Measurements from ENCODE around the gene THAP4.

THAP4 gene, protein sequence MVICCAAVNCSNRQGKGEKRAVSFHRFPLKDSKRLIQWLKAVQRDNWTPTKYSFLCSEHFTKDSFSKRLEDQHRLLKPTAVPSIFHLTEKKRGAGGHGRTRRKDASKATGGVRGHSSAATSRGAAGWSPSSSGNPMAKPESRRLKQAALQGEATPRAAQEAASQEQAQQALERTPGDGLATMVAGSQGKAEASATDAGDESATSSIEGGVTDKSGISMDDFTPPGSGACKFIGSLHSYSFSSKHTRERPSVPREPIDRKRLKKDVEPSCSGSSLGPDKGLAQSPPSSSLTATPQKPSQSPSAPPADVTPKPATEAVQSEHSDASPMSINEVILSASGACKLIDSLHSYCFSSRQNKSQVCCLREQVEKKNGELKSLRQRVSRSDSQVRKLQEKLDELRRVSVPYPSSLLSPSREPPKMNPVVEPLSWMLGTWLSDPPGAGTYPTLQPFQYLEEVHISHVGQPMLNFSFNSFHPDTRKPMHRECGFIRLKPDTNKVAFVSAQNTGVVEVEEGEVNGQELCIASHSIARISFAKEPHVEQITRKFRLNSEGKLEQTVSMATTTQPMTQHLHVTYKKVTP

DNA sequence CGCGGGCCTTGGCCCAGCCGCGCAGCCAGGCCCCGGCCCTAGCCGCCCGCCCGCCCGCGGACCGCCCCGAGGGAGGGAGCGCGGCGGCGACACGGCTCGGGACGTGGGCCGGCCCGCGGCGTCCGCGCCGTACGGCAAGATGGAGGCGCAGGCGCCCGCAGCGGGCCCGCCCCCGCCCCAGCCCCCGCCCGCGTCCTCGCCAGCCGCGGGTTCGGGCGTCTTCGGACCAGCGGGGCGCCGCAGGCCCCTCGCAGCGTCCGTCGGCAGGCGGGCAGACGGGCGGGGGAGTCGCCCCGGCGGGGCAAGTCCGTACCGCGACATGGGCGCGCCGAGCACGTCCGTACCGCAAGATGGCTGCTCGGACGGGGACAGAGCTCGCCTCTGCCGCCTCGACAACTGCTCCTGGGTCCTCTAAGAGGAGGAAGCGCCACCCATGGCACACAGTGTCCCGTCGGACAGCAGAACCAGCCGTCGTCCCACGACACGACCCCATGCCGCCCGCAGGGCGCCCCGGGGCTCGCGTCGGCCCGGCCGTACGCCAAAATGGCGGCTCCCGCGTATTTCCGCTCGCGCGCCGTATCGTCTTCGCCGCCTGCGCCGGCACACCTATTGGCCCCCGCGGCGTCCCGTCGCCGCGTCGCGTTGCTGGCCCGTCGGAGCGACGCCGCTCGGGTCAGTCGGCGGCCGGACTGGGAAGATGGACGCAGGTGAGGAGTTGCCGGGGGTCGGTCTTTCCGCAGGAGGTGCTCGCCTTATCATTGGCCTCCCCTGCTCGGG lies at the start of gene THAP4, which contains the start of gene ATG4B:
Gene THAP4 (minus strand): TSS at position 141 of the 777 bp plus-strand sequence. CDS start 141 bp downstream, outside the sequence.
Gene ATG4B (plus strand): TSS at position 676 of the 777 bp plus-strand sequence. CDS start 22 bp downstream, at position 698.
- DNase-seq (ENCODE audit: low spot score) = peak; percentile 87

DNA sequence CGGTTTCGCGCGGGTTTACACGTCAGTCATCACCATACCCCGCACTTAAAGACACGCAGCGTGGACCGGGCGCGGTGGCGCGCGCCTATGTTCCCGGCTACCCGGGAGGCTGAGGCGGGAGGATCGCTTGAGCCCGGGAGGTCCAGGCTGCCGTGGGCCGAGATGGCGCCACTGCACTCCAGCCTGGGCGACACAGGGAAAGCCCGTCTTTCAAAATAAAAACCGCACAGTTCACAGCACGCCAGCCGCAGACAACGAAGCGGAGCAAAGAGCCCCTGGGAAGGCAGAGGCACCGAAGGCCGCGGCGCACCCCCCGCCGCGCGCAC lies 49.3 kb upstream of the THAP4 start:
- no peak for DNase-seq (ENCODE audit: low spot score)

DNA sequence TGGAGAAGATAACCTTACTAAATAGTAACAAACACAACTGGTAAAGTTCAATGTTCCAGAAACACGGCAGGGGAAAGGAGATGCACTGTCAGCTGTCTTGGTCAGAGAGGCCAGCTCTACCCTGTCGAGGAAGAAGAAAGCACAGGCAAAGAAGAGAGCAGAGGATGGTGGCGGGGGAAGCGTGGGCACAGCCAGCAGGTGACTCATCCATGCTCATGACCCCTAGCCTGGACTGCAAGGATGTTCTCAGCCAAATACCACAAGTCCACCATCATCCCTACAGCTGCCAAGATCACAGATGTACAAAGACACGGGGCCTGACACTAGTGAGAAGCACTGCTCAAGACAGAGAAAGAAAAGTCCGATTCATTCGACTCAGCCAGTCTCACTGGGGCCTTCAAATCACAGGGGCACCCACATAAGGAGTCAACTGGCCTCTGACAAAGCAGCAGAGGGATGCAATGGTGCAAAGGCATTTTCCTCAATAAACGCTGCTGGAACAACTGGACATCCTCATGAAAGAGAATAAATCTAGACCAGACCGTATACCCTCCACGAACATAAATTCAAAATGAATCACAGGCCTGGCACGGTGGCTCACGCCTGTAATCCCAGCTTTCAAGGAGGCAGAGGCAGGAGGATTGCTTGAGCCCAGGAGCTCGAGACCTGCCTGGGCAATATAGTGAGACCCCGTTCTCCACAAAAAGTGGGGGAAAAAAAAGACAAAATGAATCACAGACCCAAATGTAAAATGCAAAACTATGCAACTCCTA lies 44.1 kb upstream of the THAP4 start:
- DNase-seq (ENCODE audit: low spot score) = no peak

DNA sequence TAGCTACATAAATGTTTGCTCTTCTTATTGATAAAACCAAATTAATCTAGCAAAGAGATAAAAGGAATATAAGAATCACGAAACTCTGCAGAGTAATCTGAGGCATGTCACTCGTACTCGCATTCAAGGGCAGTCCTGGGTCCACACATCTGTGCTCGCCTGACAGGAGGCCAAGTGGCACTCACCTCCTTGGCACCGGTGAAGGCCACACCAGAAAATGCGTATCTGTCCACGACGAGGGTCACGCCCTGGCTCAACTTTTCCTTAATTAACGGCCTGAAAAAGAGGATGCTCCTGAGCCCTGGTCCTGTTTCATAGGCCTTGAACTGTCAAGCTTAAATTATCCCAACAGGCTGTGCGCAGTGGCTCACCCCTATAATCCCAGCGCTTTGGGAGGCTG lies 43.1 kb upstream of the THAP4 start:
- no peak for DNase-seq (ENCODE audit: low spot score)

DNA sequence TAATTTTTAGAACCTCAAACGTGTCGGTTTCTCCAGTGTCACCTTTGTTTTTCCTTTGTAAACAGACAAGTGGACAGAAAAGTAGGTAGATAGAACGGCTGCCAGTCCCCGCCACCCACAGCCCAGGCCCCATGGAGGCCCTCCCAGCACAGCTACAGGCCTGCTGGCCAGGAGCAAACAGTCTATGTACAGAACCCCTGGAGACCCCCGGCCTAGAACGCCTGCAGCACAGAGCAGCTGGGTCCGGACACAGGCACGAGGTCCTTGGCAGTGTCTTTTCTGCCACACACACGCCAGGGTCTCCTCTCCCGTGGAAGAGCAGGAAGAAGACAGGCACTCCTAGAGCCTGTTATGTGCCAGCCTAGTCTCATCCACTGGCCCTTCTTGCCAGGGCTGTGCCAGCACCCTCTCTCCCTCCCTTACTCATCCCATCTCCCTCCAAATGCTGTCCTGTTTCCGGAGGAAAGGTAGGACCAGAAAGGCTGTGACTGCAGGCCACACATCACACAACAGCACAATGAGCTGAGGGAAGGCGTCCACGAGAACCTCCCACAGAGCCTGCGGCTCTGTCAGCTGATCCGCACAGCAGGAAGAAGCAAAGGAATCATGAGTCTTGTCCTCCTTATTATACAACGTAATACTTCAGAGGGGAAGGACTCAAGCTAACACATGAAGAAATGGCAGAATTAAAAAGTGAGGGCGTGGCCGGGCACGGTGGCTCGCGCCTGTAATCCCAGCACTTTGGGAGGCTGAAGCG lies 42.0 kb upstream of the THAP4 start:
- DNase-seq (ENCODE audit: low spot score) = no peak

DNA sequence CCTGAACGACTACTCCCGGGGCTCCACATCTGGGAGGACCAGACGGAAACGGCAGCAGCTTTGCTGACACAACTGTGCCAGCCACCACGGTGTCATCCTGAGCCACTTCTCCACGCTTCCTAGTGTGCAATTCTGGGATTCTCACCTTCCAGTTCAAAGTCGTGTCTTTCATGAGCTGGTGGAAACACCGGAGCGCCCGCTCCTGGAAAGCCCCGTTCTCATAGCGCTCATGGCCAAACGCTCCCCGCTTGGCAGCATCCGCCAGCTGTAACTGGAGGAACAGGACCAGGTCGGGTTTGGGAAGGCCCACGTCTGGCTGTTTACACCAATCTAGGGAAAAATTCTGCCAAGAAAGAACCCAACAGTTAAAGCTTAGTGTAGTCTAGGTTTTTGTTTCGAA lies 41.3 kb upstream of the THAP4 start:
- no peak for DNase-seq (ENCODE audit: low spot score)

DNA sequence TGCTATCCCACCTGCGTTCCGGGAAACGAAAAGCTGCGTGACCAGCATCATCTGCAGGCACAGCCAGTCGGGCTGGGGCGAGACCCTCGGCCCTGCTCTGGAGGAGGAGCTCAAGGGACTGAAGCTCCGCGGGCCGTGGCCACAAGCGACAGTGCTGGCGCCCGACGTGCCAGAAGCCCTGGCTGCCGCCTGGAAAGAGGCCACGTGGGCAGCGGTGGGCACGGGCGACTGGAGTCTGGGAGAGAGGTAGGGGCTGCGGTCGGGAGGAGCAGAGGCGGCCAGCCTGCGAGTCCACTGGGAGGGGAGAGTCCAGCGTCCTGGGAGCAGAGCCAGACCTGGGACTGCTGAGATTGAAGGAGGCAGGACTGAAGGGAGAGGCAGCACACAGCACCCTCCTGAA lies 40.4 kb upstream of the THAP4 start:
- no peak for DNase-seq (ENCODE audit: low spot score)

DNA sequence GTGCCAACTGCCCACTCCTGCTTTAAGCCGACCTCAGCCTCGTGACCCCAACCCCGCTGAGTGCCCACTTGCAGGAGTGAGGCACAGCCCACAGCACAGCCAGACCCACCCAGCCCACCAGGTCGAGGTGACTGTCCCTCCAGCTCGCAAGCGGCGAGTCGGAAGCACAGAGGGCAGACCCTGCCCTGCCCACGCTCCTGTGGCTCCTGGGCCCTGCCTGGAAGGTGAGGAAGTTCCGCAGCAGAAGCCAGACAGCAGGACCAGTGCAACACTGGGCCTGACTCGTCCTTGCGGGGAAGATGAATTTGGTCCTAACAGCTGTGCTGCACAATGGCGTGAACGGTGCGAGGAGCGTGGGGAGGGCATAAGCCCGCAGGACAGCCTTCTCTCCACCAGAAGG lies 39.7 kb upstream of the THAP4 start:
- no peak for DNase-seq (ENCODE audit: low spot score)

DNA sequence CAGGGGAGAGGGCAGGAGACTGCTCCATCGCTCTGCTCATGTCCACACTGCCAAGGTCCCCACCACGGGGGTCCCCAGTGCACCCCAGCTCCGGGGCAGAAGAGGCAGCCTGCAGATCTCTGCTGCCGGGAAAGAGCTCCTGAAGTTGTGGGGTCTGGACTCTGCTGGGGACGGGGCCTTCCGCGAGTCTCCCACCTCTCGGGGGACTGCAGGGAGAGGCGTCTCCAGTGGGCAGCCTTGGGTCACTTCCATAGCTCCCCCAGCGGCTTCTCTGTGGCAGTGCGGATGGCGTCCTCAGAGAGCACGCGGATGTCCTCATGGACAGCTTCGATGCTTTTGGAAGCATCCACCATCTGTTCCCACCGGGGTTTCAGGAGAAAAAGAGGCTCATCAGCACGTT lies 38.9 kb upstream of the THAP4 start:
- DNase-seq (ENCODE audit: low spot score) = no peak

DNA sequence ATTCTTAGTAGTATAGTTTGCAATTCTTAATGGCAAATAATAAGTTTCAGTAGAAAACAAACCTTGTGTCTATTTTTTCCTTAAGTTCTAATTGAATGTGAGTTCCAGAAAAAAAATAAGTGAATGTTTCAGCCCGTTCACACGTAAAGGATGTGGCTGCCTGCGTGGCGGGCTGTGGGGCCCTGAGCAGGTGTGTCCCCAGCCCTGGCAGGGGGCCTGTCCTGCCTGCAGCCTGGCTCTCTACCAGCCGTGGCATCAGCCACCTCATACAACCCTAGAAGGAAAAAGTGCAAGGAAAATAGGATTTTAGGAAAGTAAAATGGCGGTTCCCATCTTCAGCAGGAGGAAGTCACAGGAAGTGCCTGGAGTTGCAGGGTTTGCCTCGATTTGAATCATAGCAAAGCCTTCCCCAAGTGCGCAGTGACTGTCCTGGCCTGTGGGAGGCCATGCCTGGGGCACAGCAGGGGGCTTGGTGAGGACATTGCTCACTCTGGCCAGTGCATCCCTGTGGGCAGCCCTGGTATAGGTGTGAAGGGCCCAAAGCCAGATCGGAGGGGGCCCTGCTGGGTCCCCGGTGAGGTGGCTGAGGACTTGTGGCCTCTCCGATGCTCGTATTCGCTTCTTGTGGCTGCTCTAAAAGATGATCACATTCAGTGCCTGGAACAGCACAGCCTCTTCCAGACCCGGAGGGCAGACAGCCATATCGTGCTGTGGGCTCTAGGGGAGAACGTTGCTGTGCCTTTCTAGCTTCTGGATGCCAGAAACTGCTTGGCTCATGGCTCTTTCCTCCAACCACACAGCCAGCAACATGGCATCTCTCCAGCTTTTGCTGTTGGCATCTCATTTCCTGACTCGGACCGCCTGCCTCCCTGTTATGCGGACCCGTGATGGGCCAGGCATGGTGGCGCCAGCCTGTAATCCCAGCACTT lies 37.1 kb upstream of the THAP4 start:
- DNase-seq (ENCODE audit: low spot score) = no peak

DNA sequence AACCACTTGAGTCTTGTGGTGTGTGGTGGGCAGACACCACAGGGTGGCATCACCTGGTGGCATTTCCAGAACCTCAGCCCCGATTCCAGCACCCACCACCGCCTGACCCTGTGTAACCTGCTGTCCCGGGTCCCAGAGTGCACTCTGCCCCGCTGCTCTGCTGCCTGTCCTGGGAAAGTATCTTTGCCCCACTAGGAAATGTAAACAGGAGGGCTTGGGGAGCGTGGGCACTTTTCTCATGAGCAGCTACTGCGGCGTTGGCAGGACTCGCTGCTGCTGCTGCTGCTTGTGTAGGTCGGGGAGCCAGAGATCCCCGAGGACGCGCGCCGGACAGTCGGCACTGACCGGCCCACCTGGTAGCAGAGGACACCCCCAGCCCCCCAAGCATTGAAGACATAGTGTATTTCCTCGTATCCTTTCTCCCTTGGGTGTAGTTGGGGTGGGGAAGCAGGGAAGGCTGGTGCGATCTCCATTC lies 36.3 kb upstream of the THAP4 start:
- no peak for DNase-seq (ENCODE audit: low spot score)

DNA sequence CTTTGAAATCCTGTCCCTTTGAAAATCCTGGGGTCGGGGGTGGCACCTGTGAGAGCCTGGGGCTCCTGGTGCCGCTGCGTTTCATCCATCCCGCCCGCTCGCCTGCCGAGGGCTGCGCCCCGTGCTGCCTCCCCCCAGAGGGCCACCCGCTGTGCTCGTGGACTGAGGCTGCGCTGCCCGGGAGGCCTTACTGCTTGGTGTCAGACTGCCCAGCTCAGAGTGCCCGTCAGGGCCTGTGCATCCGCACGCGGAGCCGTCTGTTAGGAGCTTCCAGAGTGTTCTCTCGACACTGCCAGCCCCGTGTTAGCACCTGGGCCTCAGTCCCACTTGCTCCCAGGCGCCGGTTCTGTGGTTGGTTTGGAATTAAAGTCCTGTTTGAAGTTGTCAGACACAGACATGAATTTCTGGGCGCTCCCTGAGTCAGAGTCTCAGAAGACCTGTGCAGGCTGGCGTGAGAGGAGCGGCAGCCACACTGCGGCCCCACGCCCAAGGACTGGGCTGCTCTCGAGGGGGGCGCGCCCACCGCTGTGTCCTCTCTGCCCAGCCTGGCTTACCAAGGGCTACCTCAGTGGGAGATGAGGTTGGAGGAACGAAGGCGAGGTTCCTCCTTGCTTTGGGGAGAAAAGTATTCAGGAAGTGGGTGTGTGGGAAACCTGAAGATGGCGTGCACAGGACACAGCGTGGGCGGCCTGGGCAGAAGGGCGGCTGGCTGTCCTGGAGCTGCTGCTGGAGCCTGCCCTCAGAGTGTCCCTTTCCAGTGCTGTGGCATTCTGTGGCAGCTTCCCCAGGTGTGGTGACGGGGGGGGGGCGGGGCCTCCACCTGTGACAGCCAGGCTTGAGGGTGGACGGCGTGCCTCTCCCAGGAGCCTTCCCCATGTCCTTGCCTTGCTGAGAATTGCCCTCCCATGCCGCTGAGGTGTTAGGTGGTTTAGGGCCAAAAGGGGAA lies 35.6 kb upstream of the THAP4 start:
- DNase-seq (ENCODE audit: low spot score) = no peak

DNA sequence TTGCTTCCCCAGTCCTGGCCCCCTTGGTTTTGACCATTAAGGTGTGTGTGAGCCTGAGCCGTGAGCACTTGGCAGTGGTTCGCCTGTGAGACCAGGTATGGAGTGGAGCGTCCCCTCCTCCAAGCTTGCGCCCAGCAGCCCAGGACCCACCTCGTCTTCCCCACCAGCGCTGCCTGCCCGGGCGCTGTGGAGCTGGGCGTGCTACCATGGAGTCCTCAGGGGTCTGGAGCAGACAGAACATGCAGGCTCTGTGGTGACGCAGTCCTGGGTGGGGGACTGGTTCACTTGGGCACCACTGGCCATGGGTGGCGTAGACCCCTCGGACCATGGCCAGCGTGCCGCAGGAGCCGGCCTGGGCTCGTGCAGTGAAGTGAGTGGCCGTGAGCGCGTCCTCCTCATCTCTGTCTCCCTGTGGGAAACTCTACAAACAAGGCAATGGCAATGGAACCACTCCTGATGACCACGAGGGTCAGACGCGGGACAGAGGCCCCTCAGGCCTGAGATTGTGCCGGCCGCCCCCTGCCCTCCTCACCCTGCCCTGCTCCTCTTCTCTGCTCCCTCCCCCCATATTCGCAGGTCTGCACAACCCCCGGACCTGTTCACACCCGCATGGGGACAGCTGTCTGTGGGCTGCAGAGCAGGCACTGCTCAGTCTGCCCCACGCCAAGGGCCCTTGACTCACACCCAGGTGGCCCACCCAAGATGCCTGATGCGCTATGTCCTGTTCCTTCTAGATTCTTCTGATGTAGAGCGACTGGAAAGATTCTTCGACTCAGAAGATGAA lies 34.7 kb upstream of the THAP4 start:
- no peak for DNase-seq (ENCODE audit: low spot score)

DNA sequence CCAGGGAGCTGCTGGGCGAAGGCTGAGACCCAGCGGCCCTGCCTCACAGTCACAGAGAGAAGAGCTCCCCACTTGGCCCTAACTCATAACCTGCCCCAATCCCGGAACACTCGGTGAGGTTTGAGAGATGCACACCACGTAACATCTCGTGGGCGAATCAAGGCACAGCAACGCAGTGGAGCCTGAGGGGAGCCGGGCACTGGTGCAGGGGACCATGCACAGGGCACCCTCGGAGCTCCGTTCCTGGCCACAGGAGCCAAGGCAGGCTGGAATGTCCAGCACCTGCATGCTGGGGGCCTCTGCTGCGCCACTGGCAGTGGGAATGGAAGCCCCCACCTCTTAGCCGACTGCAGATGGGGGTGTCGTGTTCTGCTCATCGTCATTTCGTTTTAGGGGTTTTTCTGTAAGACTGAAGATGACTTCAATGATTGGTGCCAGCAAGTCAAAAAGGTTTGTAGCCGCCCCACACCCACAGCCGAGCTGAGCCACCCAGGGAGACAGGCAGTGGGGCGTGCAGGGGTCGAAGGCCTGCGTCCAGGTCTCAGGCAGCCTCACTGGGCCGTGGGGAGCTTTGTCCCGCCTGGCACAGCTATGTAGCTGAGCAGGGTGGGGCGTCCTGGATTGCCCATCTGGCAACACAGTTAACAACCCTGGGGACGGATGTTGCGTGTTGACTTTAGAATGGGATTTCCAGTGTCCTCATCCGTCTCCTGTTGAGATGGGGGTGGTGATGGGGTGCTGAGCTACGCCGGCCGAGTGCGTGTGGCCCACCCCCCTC lies 33.6 kb upstream of the THAP4 start:
- no peak for DNase-seq (ENCODE audit: low spot score)

DNA sequence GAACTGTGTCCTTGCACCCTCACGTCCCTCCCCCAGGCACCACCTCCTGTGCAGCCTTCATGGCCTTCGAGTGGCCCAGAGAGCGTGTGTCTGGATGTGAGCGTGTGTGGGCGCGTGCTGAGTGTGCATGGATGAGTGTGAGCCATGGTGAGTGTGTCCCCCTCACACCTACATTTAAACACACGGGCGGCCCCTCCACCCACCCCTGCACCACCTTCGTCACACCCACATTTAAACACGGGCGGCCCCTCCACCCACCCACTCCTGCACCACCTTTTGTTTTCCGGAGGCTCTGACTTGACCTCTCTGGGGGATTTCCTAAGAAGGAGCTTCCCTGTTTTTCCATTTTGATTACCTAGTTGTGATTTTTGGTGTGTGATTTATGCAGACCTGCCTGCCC lies 31.9 kb upstream of the THAP4 start:
- no peak for DNase-seq (ENCODE audit: low spot score)

DNA sequence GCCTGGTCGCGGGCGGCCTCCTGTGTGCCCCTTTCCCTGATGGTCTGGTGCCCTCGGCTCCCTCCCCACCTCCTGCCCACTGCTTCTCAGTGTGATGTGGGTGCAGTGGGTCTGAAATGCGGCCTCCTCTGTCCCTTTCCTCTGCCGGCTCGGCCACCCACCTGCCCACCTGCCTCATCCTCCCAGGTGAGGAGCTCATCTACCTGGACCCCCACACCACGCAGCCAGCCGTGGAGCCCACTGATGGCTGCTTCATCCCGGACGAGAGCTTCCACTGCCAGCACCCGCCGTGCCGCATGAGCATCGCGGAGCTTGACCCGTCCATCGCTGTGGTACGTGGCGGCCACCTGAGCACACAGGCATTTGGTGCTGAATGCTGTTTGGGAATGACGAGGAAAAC lies 31.4 kb upstream of the THAP4 start:
- no peak for DNase-seq (ENCODE audit: low spot score)

DNA sequence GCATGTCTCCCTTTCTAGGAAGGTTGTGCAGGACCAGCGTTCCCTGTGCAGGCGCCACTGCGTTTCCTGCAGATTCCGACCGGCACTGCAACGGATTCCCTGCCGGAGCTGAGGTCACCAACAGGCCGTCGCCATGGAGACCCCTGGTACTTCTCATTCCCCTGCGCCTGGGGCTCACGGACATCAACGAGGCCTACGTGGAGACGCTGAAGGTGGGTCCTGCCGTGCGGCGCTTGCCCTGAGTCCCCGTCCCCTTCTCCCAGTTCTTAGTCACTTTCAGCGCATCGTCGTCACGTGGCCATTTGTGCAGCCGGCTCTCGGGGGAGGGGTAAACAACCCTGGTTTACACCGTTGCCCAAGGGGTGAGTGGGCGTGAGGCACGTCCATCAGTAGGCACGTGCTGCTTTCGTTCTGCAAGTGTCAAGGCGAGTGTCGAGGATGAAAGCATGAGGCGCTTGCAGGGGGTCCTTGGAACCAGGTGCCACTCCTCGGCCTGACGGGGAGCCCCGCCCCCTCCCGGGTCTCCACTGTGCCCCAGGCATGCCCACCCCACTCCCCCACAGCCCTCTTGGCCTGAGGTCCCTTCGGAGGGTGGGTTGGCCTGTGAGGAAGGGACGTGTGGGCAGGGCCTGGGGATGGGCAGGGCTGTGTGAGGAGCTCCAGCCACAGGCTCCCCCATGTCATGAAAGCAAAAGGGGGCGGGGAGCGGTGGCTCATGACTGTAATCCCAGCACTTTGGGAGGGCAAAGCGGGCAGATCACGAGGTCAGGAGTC lies 29.9 kb upstream of the THAP4 start:
- no peak for DNase-seq (ENCODE audit: low spot score)

Data from putamen (tissue), 1 donor.